Natural killer cell (primary cell): ENCODE results near the gene GRID2. TPM values are rescaled to one million over a fixed set of nuclear protein-coding genes. Genes with fewer than 3 reads are reported as not detected.

ENCODE experiments used
- ATAC-seq, 3 donors: fragments of 150-1000 bp in 2 of 3; fragments of 200-7000 bp in 1 of 3; cut with Tn5 transposase; 1 replicate in 1 of 3; 2 replicates in 2 of 3; pipeline ENCODE4 v1.10.0; 2021; ENCODE audit warnings: mild to moderate bottlenecking in 2 of 3, moderate library complexity in 2 of 3
- DNase-seq, 2 donors: peaks; one replicate each; pipeline versions ENCODE4 v3.0.0 to v3.0.0-alpha.2; 2013 to 2021; ENCODE audit warnings: mixed read lengths in 1 of 2
- H3K27ac ChIP-seq: one replicate; pipeline ENCODE4 v1.5.1; 2013; ENCODE audit warnings: mild to moderate bottlenecking, low read length
- H3K27me3 ChIP-seq: one replicate; pipeline ENCODE4 v1.6.1; 2013; ENCODE audit warnings: low read length; ENCODE audit not compliant: control insufficient read depth, insufficient read depth
- H3K36me3 ChIP-seq: one replicate; pipeline ENCODE4 v1.6.1; 2013; ENCODE audit warnings: low read length; ENCODE audit not compliant: control insufficient read depth, insufficient read depth
- H3K4me1 ChIP-seq: one replicate; pipeline ENCODE4 v1.6.1; 2013; ENCODE audit warnings: low read length; ENCODE audit not compliant: control insufficient read depth, insufficient read depth
- H3K4me3 ChIP-seq: one replicate; pipeline ENCODE4 v1.5.1; 2013; ENCODE audit warnings: low read length
- H3K9me3 ChIP-seq: one replicate; pipeline ENCODE4 v1.6.1; 2013; ENCODE audit warnings: low read length; ENCODE audit not compliant: control insufficient read depth, insufficient read depth
- H3K27ac Mint-ChIP-seq, 2 donors: one replicate each; pipeline ENCODE4 v1.8.0; 2022; ENCODE audit warnings: mild to moderate bottlenecking in 2 of 2, mixed read lengths in 2 of 2, moderate library complexity in 1 of 2
- H3K27me3 Mint-ChIP-seq, 2 donors: one replicate each; pipeline ENCODE4 v1.8.0; 2022; ENCODE audit warnings: low read depth in 2 of 2, mixed read lengths in 2 of 2
- H3K36me3 Mint-ChIP-seq: one replicate; pipeline ENCODE4 v1.8.0; 2022; ENCODE audit warnings: mixed read lengths
- H3K4me1 Mint-ChIP-seq, 2 donors: one replicate each; pipeline ENCODE4 v1.8.0; 2022; ENCODE audit warnings: mixed read lengths in 2 of 2
- H3K4me3 Mint-ChIP-seq: one replicate; pipeline ENCODE4 v1.8.0; 2022; ENCODE audit warnings: mild to moderate bottlenecking, moderate library complexity, mixed read lengths
- H3K9me3 Mint-ChIP-seq, 2 donors: one replicate each; pipeline ENCODE4 v1.8.0; 2022; ENCODE audit warnings: mixed read lengths in 2 of 2
- CTCF ChIP-seq: fragments of 200-600 bp; IDR thresholded peaks from one replicate; pipeline ENCODE4 v1.8.0; 2022; ENCODE audit warnings: antibody characterized with exemption
- WGBS: methylation state at CpG from one replicate; pipeline ENCODE4 v1.1.7; 2013; ENCODE audit warnings: missing lambda C conversion rate; ENCODE audit not compliant: insufficient coverage; 5-methylcytosine and 5-hydroxymethylcytosine counted together
- intact Hi-C: fragments of 100-400 bp; cut with micrococcal nuclease; formaldehyde crosslinking; loops from one replicate; pipeline ENCODE4 v1.14.2; 2022
- total RNA-seq, 4 donors: library from RNA; stranded (reverse); fragments of 120-200 nt in 1 of 4; gene quantifications; one replicate each; pipeline versions ENCODE4 v1.2.3 to v1.2.4, GENCODE V29; 2013 to 2022

GRID2 gene
- total RNA-seq, 3 donors from 2014 or later (not counting 1 experiment from before 2014, with no cell fraction given), result not detected

GRCh38 chr4:92657695-92658094, 353.9 kb downstream of the GRID2 start:
- ATAC-seq, result no peak
- H3K27ac ChIP-seq, result no peak overlapping the region
- DNase-seq, result no peak
- no peaks in the 10 kb centered on the region for H3K36me3 ChIP-seq
- no peaks in the 10 kb centered on the region for H3K27me3 ChIP-seq
- intact Hi-C loops, result no loop called here
- no peaks in the 10 kb centered on the region for H3K4me1 Mint-ChIP-seq
- no peaks in the 10 kb centered on the region for H3K27me3 Mint-ChIP-seq
- H3K9me3 Mint-ChIP-seq, result peaks cover 5 to 17% of the 10 kb centered on the region in 2 donors
- no peaks in the 10 kb centered on the region for H3K4me1 ChIP-seq
- no peaks in the 10 kb centered on the region for H3K9me3 ChIP-seq
- H3K4me3 ChIP-seq, result no peak overlapping the region
- no peak overlapping the region for H3K4me3 Mint-ChIP-seq
- no peak overlapping the region for H3K27ac Mint-ChIP-seq
- no peaks in the 10 kb centered on the region for H3K36me3 Mint-ChIP-seq
- TF ChIP-seq CTCF, result no peak

DNA sequence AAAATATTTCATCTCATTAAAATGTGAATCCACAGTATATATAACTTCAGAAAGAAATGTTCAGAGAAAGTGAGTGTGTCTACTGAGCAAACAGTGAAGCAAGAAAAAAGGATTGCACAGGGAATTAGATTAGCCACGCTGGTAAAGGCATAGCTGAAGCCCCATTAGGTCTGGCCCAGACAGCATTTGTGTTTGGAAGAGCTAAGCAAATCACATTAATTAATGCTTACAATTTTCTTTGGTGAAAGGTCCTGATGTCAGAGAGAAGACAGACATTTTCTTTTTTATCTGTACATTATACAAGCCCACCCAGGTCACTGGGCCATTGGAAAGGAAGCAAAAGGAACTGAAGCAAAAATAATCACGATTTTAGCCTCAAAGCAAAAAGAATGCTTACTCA, 354.6 kb downstream of the GRID2 start:
- Mint-ChIP-seq H3K27ac (no peak overlapping the region), H3K27me3 (no peaks in the 10 kb centered on the region), H3K36me3 (no peaks in the 10 kb centered on the region), H3K4me1 (no peaks in the 10 kb centered on the region), H3K4me3 (no peak overlapping the region), H3K9me3 (peaks cover 5 to 17% of the 10 kb centered on the region in 2 donors)
- no peaks in the 10 kb centered on the region for H3K36me3 ChIP-seq
- H3K4me3 ChIP-seq, result no peak overlapping the region
- H3K27me3 ChIP-seq, result no peaks in the 10 kb centered on the region
- DNase-seq, result no peak
- no peak overlapping the region for H3K27ac ChIP-seq
- H3K4me1 ChIP-seq, result no peaks in the 10 kb centered on the region
- no peaks in the 10 kb centered on the region for H3K9me3 ChIP-seq
- no peak for TF ChIP-seq CTCF
- intact Hi-C loops, result no loop called here
- ATAC-seq, result no peak
- 50% methylated on average over 1 of the region's 2 CpGs for WGBS

- intact Hi-C loops, result no loop called here
- Mint-ChIP-seq H3K36me3 (no peaks in the 10 kb centered on the region), H3K4me3 (no peak overlapping the region), H3K4me1 (no peaks in the 10 kb centered on the region), H3K9me3 (peaks cover 22 to 23% of the 10 kb centered on the region in 2 donors), H3K27me3 (no peaks in the 10 kb centered on the region), H3K27ac (no peak overlapping the region)
- ATAC-seq (no peak), DNase-seq (no peak)
- TF ChIP-seq CTCF, result no peak
- no peaks in the 10 kb centered on the region for H3K36me3 ChIP-seq
- H3K9me3 ChIP-seq, result no peaks in the 10 kb centered on the region
- 90% methylated on average over 2 of the region's 3 CpGs for WGBS
- no peaks in the 10 kb centered on the region for H3K27me3 ChIP-seq
- no peak overlapping the region for H3K4me3 ChIP-seq
- H3K4me1 ChIP-seq, result no peaks in the 10 kb centered on the region
- no peak overlapping the region for H3K27ac ChIP-seq
Observed at GRCh38 chr4:92677805-92678204, 374.0 kb downstream of the GRID2 start.

- intact Hi-C loops, result no loop called here
- Mint-ChIP-seq H3K9me3 (peaks cover 23% of the 10 kb centered on the region in 2 donors), H3K27ac (no peak overlapping the region), H3K4me3 (no peak overlapping the region), H3K4me1 (no peaks in the 10 kb centered on the region), H3K27me3 (no peaks in the 10 kb centered on the region), H3K36me3 (no peaks in the 10 kb centered on the region)
- no peak overlapping the region for H3K4me3 ChIP-seq
- DNase-seq (no peak), ATAC-seq (no peak)
- no peaks in the 10 kb centered on the region for H3K4me1 ChIP-seq
- 92% methylated on average over 3 of the region's 4 CpGs for WGBS
- TF ChIP-seq CTCF, result no peak
- no peaks in the 10 kb centered on the region for H3K27me3 ChIP-seq
- no peaks in the 10 kb centered on the region for H3K9me3 ChIP-seq
- no peak overlapping the region for H3K27ac ChIP-seq
- H3K36me3 ChIP-seq, result no peaks in the 10 kb centered on the region
Observed at GRCh38 chr4:92678292-92678691, 374.5 kb downstream of the GRID2 start.
